ENCODE data around the gene AFF3.

DNA sequence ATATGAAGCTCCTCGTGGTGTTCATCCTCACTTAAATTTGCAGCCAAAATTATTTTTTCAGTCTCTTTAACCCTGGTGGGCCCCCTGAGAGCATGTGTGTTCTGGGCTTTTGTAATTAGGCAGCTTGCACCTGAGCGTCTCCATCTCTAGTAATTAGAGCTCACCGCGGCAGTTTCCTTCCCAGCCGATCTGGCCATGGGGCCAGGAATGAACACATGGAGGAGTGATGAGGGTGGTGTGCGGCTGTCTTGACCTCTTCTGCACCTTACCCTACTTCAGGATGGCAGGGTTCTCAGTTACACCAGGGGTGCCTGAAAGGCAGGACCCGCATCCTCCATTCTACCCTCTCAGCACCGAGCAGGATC lies 98.5 kb downstream of the AFF3 start:
- TF ChIP-seq ZNF670 (CRISPR knock-in tag; IDR thresholded peaks at IDR 0.05; ENCODE audit: borderline replicate concordance) (no peak), CTCF (CRISPR knock-in tag; IDR thresholded peaks at IDR 0.05) (no peak), NFE2 (CRISPR knock-in tag; IDR thresholded peaks at IDR 0.05) (no peak), ZNF839 (CRISPR knock-in tag; IDR thresholded peaks at IDR 0.05; ENCODE audit: borderline replicate concordance) (no peak), NCOA1 (CRISPR knock-in tag; IDR thresholded peaks at IDR 0.05) (no peak), RFX5 (IDR thresholded peaks at IDR 0.05; ENCODE audit: low read depth, low read length) (no peak), KDM5B (CRISPR knock-in tag; IDR thresholded peaks at IDR 0.05; ENCODE audit: borderline replicate concordance) (no peak), ZNF121 (CRISPR knock-in tag; IDR thresholded peaks at IDR 0.05) (no peak), NPAS2 (CRISPR knock-in tag; IDR thresholded peaks at IDR 0.05; ENCODE audit: borderline replicate concordance) (no peak), MTA1 (CRISPR knock-in tag; IDR thresholded peaks at IDR 0.05; ENCODE audit: borderline replicate concordance) (no peak), TAF1 (CRISPR knock-in tag; IDR thresholded peaks at IDR 0.05) (no peak), NONO (IDR thresholded peaks at IDR 0.05) (no peak), NONO (CRISPR knock-in tag; conservative IDR thresholded peaks at IDR 0.05) (no peak), SRF (IDR thresholded peaks at IDR 0.05; ENCODE audit: low read depth, low read length) (no peak)
- TF ChIP-seq, protein P1, sequence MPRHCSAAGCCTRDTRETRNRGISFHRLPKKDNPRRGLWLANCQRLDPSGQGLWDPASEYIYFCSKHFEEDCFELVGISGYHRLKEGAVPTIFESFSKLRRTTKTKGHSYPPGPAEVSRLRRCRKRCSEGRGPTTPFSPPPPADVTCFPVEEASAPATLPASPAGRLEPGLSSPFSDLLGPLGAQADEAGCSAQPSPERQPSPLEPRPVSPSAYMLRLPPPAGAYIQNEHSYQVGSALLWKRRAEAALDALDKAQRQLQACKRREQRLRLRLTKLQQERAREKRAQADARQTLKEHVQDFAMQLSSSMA (CRISPR knock-in tag; IDR thresholded peaks at IDR 0.05) = no peak

Data from HepG2 (cell line).